ENCODE data around the gene SLC35D2.
A peak's percentile ranks its signal among the peaks of the same experiment; 100 is the strongest.
"Not testable (repeated sequence)": the region's sequence is repeated elsewhere in the genome, so short reads cannot be mapped to it uniquely, and the experiment has no call there.

SLC35D2 gene

DNA sequence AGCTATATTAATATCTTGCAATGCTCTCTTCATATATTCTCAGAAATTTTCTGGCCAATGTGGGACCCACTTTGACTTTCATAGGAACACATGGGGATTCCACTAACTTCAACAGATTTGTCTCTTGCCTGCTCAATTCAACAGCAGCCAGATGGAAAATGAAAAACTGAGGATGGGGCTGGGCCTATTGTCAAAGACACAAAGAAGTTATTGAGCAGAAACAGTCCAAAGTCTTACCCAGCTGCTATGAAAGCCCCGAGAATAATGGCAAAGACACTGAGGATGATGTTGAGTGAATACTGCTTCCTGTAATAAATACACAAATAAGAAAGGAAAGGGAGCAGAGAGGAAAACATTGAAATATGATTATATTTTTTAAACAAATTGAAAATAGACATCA, 32.6 kb downstream of the SLC35D2 start:
- no peak for DNase-seq

DNA sequence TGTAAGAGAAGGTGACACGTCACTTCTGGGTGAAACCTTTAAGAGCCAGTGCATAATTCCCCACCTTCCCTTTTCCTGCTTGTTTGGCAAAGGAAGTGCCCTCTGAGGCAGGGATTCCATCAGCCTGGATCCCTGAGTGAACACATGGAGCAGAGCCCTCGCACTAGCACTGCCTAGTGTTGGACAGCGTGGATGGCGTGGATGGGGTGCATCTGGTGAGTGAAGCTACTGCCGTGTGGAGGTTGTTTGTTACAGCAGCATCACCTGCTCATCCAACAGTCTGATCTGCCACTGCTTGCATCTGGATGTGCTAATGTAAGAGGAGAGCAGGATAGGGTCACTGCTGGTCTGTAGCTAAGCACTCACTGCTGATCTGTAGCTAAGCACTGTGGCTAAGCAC, 35.2 kb downstream of the SLC35D2 start:
- no peak for DNase-seq

DNA sequence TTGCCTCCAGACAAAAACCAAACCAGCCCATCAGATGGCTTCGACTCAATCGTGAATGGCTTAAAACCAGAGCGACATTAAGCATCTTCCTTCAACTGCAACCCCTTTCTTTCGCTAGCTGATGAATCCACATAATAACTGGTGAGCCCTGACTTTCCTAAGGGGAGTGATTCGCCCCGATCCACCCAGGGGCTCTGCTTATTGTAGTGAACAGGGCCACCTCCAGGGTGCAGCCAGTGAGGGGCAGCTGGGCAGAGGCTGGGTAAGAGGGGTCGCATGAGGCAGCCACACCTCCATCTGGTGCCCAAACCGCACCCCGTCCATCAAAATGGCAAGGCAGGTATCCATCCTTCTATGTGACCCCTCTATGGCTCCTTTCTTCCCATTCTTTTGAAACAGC, 38.0 kb downstream of the SLC35D2 start:
- DNase-seq, result no peak

DNA sequence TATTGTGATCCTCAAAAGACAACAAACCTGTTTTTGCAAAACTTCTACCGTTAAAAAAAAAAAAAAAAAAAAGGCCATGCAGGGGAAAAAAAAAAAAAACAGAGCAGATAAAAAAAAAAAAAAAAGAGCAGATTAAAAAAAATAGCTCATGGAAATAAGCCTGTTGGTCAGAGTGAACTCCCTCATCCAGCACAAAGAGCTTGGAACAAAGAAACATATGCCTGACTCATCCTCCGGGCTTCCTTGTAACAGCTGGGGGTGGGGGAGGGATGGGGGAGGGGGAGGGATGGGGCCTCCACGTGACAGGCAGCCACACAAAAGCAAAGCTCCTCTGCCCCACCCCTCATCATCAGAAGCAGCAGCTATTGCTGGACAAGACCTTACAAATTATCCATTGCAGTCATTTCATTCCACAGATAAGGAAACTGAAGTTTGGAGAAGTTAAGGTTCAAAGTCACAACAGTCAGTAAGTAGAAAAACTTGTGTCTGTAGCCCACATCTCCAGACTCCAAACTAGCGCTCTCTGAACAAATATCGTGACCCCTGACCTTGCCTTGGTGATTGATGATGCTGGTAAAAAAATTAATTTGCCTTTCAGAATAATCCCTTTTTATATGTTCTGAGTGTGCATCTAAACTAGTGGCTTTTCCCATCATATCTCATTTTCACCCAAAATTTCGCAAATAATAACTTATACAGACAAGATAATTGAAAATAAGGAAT, 38.9 kb downstream of the SLC35D2 start:
- DNase-seq, result no peak

DNA sequence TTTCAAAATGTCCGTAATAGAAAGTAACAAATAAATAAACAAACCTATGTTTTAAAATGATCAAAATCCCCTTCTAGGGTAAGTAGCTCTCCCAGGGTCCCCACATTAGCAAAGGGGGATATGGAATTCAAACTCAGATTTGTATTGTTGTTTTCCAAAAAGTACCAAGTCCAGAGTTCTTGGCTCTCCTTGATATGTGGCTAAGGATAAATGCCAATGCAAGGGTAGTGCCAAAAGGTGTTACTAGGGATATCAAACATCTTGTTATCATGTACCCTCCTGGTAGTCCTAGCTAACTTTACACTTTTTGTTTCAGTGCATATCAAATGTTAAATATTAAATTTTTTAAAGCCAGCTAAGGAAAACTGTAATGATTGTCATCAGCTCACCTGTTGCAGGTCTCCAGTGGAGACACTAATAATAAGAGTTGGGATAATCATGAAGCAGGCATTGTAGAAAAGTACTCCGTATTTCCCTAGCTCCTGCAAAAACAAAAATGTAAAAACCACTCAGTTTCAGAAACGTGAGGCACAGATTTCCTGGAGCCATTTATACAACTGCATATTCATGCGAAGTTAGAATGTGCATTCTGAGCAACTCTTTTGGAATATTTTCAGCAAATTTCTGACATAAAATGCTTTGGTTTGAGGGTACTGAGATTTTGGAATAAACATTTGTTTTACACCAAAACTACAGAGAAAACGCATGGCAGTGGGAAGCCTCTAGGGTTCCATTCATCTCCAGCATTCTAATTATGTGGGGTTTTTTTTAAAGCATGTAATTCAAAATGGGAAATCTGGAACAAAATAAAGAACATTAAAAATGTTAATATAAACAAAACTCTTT, 39.8 kb downstream of the SLC35D2 start:
- DNase-seq, result no peak

DNA sequence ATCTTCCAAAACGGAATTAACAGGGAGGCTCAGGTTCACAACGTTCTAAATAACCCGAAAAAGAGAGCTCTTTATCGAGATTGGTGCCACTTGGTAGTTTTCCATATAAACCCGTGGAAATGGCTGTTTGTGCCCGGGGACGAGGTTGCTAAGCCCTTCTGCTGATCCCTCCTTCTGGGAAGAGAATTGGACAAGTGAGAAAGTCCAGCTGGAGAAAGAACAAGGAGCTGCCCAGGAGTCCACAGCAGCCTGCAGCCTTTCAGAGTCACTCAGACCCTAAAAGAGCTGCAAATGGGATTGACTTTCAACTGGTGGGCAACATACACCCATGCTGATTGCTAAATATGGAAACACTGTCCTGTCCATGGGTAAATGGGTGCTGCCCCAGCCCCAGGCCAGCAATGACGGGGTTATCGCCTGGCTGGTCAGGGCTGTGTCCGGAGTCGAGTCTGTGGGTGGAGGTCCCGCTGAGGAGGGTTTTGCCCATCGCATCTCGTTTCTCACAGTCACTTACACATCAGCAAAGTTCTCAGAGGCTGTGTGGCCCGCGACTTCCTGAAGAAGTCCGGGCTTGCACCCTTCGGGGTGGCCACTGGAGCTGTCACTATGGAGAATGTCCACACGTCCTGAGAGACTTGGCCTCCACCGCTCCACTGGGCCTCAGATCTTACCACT, 40.8 kb downstream of the SLC35D2 start:
- DNase-seq, result no peak

DNA sequence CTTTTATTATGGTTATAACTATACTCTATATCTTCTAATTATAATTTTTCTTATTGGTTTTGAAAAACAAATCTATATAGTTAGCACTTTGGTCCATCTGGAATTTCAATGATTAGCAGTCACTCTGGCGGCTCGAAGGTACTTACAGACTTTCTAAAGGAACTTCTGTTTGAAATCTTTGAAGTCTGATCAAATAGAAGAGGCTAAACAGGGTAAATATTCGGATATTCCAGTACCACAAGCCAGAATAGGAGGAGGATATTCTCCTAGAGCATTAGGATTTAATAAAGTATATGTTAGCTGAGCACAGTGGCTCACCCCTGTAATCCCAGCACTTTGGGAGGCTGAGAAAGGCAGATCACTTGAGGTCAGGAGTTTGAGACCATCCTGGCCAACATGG, 42.8 kb downstream of the SLC35D2 start:
- DNase-seq, result no peak

DNA sequence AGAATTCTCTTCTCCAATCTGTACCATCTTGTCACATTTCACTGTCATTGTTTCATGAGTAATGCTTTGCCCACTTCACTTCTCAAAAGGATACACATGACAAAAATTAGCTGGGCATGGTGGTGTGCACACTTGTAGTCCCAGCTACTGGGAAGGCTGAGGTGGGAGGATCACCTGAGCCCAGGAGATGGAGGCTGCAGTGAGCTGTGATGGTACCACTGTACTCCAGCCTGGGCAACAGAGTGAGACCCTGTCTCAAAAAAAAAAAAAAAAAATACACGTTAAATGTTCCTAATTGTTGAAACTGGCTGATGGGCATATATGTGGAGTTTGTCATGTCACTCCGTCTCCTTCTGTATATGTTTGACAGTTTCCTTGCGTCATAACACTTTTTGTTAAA, 45.2 kb downstream of the SLC35D2 start:
- no peak for DNase-seq

DNA sequence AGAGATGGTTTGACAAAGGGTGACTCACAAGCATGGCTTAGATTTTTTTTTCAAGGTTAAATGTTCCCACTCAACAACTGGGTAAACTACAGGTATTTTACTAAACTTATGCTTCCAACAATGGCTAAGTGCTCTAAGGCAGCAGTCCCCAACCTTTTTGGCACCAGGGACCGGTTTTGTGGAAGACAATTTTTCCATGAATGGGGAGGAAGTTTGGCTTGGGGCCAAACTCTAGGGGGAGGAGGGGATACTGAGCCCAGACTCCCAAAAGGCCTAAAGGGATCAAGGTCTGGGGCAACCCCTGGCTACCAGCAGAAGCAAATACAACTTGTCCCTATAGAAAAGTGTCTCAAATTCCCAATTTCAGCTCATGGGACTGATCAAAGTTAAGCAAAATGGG, 49.6 kb downstream of the SLC35D2 start:
- no peak for DNase-seq

DNA sequence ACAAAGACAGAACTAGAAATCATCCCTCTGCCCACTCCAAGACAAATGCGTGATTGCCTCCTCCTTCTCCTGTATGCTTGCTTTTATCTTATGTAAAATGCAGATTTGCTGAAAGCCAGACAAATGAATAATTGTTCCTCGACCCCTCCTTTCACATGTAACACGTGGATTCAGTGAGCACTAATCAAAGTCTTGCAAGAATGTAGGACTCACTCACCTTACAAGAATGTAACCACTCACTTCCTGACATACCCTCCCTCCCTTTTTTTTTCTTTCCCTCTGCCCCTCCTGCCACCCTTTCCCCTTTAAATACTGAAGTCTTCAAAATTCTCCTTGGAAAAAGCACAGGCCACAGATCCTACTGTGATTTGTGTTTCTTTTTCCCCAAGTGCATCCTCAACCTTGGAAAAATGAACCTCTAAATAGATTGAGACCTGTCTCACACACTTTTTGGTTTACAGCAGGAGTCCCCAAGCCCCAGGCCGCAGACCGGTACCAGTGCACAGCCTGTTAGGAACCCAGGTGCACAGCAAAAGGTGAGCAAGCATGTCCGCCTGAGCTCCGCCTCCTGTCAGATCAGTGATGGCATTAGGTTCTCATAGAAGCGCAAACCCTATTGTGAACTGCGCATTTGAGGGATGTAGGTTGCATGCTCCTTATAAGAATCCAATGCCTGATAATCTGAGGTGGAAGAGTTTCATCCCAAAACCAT, 52.1 kb downstream of the SLC35D2 start:
- DNase-seq, result no peak

DNA sequence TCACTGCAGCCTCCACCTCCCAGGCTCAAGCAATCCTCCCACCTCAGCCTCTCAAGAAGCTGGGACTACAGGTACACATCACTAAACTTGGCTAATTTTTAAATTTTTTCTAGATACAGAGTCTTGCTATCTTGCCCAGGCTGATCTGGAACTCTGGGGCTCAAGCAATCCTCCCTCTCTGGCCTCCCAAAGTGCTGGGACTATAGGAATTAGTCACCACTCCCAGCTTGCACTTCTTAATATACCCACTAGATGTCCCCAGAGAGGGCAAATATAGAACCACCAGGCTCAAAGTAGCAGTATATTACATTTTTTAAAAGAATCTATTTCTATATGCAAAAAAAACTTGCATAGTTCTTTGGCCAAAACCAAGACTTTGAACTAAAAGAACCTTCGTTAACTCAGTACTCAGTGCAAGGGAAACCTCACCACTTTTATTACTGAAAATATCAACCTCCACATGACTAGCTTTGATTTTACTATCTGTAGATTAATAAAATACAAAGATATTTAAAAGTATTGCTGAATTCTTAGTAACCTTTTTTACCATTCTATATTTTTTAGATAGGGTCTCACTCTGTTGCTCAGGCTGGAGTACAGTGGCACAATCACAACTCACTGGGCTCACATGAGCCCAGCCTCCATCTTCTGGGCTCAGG, 55.7 kb downstream of the SLC35D2 start:
- peak; percentile 70 for DNase-seq

DNA sequence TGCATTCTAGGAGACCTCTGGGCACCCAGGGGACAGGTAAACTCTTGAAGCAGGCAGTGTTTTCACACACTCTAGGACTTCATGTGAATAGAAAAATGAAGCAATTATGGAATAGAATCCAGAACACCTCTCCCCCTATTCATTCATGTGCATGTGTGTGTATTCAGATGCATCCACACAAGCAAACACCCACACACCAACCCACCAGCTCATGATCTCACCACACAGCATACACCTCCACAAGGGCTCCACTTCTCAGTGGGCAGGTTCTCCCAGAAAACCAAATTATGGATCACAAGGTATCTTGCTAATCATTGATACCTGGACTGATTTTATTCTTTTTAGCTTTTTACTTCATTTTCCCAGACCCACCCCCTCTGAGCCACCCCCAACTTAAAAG, 60.3 kb downstream of the SLC35D2 start:
- DNase-seq, result no peak

DNA sequence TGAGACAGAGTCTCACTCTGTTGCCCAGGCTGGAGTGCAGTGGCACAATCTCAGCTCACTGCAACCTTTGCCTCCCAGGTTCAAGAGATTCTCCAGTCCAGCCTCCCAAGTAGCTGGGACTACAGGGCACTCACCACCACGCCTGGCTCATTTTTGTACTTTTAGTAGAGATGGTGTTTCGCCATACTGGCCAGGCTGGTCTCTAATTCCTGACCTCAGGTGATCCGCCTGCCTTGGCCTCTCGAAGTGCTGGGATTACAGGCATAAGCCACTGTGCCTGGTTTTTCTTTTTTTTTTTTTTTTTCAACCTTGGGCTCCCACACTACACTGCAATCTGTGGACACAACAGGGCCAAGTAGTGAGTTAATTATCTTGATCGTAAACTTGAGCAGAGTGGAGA, 60.8 kb downstream of the SLC35D2 start:
- DNase-seq, result not testable (repeated sequence)

DNA sequence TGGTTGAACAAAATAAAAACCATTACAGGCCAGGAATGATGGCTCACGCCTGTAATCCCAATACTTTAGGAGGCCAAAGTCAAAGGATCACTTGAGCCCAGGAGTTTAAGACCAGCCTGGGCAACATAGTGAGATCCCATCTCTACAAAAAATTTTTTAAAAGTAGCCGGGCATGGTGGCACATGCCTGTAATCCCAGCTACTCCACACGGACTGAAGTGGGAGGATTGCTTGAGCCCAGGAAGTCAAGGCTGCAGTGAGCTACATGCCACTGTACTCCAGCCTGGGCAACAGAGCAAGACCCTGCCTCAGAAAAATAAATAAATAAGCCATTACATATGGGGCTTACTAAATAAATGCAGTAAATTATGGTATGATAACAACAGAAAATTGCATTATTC, 61.3 kb downstream of the SLC35D2 start:
- not testable (repeated sequence) for DNase-seq

DNA sequence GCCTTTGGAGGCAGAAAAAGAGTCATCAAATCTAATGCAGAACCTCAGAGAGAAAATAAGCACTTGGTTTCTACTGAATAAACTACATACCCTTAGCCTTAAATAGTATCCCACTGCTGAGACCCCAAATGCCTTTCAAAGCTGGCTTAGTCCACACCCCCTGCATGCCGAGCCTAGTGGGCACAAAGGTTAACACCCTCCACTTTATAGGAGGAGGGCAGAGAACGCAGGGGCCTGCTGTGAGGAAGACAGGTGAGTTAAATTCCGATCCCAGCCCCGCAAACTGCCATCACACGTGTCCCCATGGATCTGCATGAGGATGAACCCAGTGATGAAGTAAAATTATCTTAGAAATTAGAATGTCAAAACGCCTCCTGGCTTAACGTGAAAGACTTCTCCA, 62.0 kb downstream of the SLC35D2 start:
- DNase-seq, result no peak

DNA sequence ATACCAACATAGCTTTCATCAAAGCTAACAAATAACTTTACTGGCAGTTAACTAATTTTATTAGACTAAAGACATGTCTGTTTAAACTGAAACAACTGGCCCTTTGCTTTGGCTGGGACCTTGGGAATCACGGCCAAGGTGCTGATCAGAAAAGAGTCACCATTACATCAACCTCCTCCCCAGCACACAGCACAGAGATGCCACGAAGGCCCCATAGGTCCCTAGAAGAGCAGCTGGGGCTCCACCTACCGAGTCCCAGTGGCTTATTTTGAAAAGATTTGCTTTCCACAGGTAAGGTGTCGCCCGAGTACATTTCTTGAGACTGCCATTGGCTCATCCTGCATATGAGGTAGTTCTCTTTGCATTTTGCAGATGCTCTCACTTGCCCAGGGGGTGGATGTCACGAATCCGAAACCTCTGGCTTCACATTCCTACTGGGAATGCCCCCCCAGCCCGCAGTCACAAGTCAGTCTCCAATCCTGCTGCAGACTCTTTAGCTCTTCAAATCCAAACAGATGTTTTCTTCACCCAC, 62.7 kb downstream of the SLC35D2 start:
- no peak for DNase-seq

DNA sequence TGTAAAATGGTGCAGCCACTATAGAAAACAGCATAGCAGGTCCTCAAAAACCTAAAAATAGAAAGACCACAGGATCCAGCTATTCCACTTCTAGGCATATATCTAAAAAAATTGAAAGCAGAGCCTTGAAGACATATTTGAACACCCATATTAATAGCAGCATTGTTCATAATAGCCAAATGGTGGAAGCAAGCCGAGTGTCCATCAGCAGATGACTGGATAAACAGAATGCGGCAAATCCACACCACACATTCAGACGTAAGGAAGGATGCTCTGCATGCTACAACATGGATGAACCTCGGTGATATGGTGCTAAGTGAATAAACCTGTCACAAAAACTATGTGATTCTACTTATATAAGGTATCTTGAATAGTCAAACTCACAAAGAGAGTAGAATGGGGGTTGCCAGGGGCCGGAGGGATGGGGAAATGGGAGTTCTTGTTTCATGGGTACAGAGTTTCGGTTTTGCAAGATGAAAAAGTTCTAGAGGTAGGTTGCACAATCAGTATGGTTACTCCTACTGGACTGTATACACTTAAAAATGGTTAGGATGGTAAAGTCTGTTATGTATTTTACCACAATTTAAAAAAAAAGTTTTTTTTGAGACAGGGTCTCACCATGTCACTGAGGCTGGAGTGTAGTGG, 64.5 kb downstream of the SLC35D2 start:
- no peak for DNase-seq

DNA sequence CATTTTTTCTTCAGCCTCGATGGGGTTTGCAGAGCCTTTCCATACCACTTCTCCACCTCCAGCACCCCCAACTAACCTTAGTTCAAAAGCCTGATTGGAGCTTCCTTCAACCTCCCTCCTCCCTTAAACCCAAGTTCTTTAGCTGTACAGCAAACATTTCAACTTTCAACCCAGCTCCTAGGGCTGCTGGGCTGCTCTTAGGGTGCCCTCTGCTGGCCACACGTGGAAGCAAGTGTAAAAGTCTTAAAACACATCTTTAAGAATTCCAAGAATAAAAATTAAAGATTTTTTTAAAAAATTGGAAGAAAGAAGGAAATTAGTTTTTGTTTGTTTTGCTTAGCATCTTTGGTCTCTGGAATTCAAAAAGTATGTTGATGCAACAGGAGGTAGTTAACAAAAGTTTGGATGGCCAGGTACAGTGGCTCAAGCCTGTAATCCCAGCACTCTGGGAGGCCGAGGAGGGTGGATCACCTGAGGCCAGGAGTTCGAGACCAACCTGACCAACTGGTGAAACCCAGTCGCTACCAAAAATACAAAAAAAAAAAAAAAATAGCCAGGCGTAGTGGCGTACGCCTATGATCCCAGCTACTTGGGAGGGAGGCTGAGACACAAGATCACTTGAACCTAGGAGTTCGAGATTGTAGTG, 66.1 kb downstream of the SLC35D2 start:
- peak; percentile 41 for DNase-seq

DNA sequence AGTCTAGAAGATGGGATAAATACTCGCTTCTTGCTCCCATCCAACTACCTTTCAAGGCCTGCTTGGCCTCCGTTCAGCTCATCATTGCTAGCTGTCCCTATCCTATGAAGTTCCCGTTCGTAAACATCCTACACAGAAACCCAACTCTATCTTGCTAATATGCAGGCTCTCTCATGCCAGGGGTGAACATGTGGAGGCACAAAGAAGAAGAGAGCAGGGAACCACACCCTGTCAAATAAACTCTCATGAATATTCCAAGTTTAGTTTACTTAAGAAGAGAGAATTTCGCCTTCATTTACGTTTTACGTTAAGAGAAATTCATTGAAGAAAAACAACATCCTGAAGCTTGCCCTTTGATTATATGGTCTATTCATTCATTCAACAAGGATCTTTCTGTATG, 73.7 kb downstream of the SLC35D2 start:
- DNase-seq, result no peak

DNA sequence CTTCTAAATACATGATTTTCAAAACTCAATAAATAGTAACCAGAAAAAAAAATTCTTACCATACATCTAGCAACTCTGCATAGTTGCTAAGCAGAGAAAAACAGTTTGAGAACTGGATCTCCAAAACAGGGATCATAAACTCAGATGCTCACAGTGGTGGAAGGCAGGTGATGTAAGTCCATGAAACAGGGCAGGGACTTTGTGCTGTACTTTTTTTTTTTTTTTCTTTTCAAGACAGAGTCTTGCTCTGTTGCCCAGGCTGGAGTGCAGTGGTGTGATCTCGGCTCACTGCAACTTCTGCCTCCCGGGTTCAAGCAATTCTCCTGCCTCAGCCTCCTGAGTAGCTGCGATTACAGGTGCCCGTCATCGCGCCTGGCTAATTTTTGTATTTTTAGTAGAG, 76.6 kb downstream of the SLC35D2 start:
- DNase-seq, result not testable (repeated sequence)

DNA sequence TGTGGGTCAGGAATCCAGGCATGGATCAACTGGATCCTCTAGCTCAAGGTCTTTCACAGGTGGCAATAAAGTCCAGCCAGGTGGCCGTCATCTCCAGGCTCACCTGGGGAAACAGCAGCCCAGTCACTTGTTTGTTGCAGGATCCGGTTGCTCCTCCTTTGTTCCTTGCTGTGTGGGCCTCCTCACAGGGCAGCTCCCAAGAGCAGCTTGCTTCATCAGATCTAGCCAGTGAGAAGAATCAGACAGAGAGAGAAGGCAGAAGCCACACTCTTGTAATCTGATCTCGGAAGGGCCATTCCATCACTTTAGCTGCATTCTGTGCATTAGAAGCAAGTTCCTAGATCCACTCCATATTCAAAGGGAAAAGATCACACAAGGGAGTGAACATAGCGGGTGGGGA, 78.3 kb downstream of the SLC35D2 start:
- no peak for DNase-seq
